Panc1 (cell line): Measurements from ENCODE around the gene WNK2. TPM values are rescaled to one million over a fixed set of nuclear protein-coding genes. Genes with fewer than 3 reads are reported as not detected.

ENCODE experiments used
- ATAC-seq: fragments of 200-7000 bp; cut with Tn5 transposase; 2 replicates; pipeline ENCODE4 v1.9.1; 2020; ENCODE audit warnings: mild to moderate bottlenecking, moderate library complexity
- BruUV-seq: library from RNA; stranded (reverse); fragments of 400-500 nt; replicated peaks from 2 replicates; lab custom pipeline; 2021; lab: Mats Ljungman, UMichigan
- CTCF ChIA-PET: fragments of 300-600 bp; sonication (Branson Sonifier 250); formaldehyde crosslinking; loops from one replicate; lab custom pipeline; 2022; ENCODE audit warnings: antibody characterized with exemption; lab: Charles Lee
- POLR2A ChIA-PET: fragments of 300-600 bp; sonication (Branson Sonifier 250); formaldehyde crosslinking; loops from one replicate; lab custom pipeline; 2022; ENCODE audit warnings: antibody characterized with exemption; lab: Charles Lee
- DNase-seq: peaks from one replicate; pipeline ENCODE4 v3.0.0-alpha.2; 2010; ENCODE audit warnings: low read depth, low spot score
- H3K27ac ChIP-seq: 2 replicates; pipeline ENCODE4 v1.5.1; 2011; ENCODE audit warnings: mild to moderate bottlenecking, low read length, inconsistent platforms
- H3K27me3 ChIP-seq: fragments of 200-500 bp; sonication (Bioruptor generic); 2 replicates; pipeline ENCODE4 v1.6.0; 2014; ENCODE audit warnings: low read length, inconsistent platforms; ENCODE audit not compliant: control insufficient read depth, insufficient read depth
- H3K36me3 ChIP-seq: fragments of 200-500 bp; sonication (Bioruptor generic); 2 replicates; pipeline ENCODE4 v1.5.1; 2014; ENCODE audit warnings: inconsistent platforms, mild to moderate bottlenecking, low read length, moderate library complexity; ENCODE audit not compliant: control insufficient read depth, insufficient read depth
- H3K4me1 ChIP-seq: 2 replicates; pipeline ENCODE4 v1.5.1; 2011; ENCODE audit warnings: inconsistent platforms, mild to moderate bottlenecking, low read length, moderate library complexity; ENCODE audit not compliant: control insufficient read depth, insufficient read depth
- H3K4me3 ChIP-seq, 2 experiments: 2 replicates each; pipeline ENCODE4 v1.5.1; 2011 to 2012; ENCODE audit warnings: low read depth in 2 of 2, low read length in 2 of 2, mild to moderate bottlenecking in 2 of 2, inconsistent platforms in 1 of 2, moderate library complexity in 1 of 2
- H3K9me3 ChIP-seq: fragments of 200-500 bp; sonication (Bioruptor generic); 2 replicates; pipeline ENCODE4 v1.5.1; 2014; ENCODE audit warnings: low read depth, mild to moderate bottlenecking, inconsistent platforms, low read length, moderate library complexity; ENCODE audit not compliant: control insufficient read depth, insufficient read depth
- POLR2AphosphoS5 ChIP-seq: IDR thresholded peaks from 2 replicates; pipeline ENCODE4 v1.6.1; 2012; ENCODE audit warnings: mild to moderate bottlenecking, low read depth, low read length, moderate library complexity
- SIN3A ChIP-seq: IDR thresholded peaks from 2 replicates; pipeline ENCODE4 v1.6.1; 2012; ENCODE audit warnings: low read depth, mild to moderate bottlenecking, low read length, moderate library complexity, borderline replicate concordance; ENCODE audit not compliant: insufficient read depth
- TCF7L2 ChIP-seq: IDR thresholded peaks from 2 replicates; pipeline ENCODE4 v1.6.1; 2011; ENCODE audit warnings: mild to moderate bottlenecking, low read depth, low read length, inconsistent platforms
- in situ Hi-C: cut with HindIII; loops from 2 replicates; pipeline ENCODE4 v1.10.0; 2016; ENCODE audit warnings: low sequenced_read_pairs, low pct_unique_long_range_greater_than_20kb
- intact Hi-C: fragments of 100-400 bp; cut with micrococcal nuclease; formaldehyde crosslinking; loops from one replicate; pipeline ENCODE4 v1.10.0; 2022; ENCODE audit not compliant: unreplicated experiment
- total RNA-seq: library from RNA; stranded (reverse); gene quantifications from one replicate; pipeline ENCODE4 v1.2.1, GENCODE V29; 2021; ENCODE audit not compliant: unreplicated experiment
- TF ChIP-seq, protein P1 (sequence below): fragments of 450-650 bp; IDR thresholded peaks from 2 replicates; pipeline ENCODE4 v1.5.1; 2017; ENCODE audit warnings: mild to moderate bottlenecking
- TF ChIP-seq, protein P2 (sequence below), 2 experiments: IDR thresholded peaks; 2 replicates each; pipeline ENCODE4 v1.6.1; 2011 to 2012; ENCODE audit warnings: low read depth in 2 of 2, control low read depth in 1 of 2, low read length in 1 of 2, mild to moderate bottlenecking in 1 of 2, moderate library complexity in 1 of 2; ENCODE audit not compliant: insufficient read depth in 1 of 2

Gene WNK2
- total RNA-seq, 1 experiment from 2014 or later = 13.7 TPM

DNA sequence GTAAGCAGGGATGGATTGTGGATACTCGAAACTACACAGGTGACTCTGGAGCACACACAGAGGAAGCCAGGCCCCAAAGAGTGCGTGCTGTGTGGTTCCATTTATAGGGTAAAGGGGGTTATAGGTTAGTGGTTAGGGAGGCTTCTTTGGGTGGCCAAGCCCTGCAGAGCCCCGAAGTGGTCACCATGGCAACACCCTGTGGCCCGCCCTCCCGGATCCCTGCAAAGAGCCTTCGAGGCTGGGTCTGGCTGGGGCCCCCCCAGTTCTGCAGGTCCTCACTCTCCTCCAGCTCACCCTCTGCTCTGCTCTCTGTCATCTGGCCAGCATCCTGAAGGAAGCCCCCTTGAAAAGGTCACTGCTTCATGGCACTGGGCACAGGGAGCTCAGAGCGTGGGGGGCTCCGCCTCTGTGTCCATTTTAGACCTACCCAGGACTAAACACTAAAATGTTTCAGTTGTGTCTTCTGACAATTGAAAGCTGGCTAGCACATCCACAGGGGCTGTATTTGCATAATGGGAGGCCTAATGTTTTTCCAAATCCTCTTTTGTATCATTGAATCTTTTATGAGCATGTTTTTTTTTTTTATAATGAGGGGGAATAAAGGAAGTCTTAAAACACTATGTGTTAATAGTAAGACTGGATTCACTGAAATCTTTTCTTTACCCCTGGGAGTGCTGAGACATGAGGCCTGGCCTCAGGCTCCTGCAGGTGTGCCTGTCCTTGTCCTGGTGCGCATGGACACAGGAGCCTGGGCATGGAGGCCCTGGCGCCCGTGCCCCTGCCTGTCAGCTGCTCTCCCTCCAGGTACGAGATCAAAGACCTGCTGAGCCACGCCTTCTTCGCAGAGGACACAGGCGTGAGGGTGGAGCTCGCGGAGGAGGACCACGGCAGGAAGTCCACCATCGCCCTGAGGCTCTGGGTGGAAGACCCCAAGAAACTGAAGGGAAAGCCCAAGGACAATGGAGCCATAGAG lies 55.3 kb downstream of the WNK2 start:
- ChIA-PET CTCF (no interaction called here), POLR2A (no interaction called here)
- H3K27ac ChIP-seq = no peak overlapping the region
- intact Hi-C loops = no loop called here
- in situ Hi-C loops = no loop called here
- no peaks in the 10 kb centered on the region for H3K9me3 ChIP-seq
- TF ChIP-seq TCF7L2 (no peak), POLR2AphosphoS5 (no peak), SIN3A (no peak)
- TF ChIP-seq, protein P1, sequence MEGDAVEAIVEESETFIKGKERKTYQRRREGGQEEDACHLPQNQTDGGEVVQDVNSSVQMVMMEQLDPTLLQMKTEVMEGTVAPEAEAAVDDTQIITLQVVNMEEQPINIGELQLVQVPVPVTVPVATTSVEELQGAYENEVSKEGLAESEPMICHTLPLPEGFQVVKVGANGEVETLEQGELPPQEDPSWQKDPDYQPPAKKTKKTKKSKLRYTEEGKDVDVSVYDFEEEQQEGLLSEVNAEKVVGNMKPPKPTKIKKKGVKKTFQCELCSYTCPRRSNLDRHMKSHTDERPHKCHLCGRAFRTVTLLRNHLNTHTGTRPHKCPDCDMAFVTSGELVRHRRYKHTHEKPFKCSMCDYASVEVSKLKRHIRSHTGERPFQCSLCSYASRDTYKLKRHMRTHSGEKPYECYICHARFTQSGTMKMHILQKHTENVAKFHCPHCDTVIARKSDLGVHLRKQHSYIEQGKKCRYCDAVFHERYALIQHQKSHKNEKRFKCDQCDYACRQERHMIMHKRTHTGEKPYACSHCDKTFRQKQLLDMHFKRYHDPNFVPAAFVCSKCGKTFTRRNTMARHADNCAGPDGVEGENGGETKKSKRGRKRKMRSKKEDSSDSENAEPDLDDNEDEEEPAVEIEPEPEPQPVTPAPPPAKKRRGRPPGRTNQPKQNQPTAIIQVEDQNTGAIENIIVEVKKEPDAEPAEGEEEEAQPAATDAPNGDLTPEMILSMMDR = no peak
- TF ChIP-seq, protein P2, sequence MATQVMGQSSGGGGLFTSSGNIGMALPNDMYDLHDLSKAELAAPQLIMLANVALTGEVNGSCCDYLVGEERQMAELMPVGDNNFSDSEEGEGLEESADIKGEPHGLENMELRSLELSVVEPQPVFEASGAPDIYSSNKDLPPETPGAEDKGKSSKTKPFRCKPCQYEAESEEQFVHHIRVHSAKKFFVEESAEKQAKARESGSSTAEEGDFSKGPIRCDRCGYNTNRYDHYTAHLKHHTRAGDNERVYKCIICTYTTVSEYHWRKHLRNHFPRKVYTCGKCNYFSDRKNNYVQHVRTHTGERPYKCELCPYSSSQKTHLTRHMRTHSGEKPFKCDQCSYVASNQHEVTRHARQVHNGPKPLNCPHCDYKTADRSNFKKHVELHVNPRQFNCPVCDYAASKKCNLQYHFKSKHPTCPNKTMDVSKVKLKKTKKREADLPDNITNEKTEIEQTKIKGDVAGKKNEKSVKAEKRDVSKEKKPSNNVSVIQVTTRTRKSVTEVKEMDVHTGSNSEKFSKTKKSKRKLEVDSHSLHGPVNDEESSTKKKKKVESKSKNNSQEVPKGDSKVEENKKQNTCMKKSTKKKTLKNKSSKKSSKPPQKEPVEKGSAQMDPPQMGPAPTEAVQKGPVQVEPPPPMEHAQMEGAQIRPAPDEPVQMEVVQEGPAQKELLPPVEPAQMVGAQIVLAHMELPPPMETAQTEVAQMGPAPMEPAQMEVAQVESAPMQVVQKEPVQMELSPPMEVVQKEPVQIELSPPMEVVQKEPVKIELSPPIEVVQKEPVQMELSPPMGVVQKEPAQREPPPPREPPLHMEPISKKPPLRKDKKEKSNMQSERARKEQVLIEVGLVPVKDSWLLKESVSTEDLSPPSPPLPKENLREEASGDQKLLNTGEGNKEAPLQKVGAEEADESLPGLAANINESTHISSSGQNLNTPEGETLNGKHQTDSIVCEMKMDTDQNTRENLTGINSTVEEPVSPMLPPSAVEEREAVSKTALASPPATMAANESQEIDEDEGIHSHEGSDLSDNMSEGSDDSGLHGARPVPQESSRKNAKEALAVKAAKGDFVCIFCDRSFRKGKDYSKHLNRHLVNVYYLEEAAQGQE (IDR thresholded peaks at IDR 0.05; ENCODE audit: insufficient read depth in 1 of 2, low read depth in 2 of 2, low read length in 1 of 2) = no peak
- no peaks in the 10 kb centered on the region for H3K36me3 ChIP-seq
- H3K4me3 ChIP-seq = no peak overlapping the region
- H3K27me3 ChIP-seq = no peaks in the 10 kb centered on the region
- BruUV-seq = no TSS peak
- DNase-seq (no peak), ATAC-seq (no peak)
- no peaks in the 10 kb centered on the region for H3K4me1 ChIP-seq

DNA sequence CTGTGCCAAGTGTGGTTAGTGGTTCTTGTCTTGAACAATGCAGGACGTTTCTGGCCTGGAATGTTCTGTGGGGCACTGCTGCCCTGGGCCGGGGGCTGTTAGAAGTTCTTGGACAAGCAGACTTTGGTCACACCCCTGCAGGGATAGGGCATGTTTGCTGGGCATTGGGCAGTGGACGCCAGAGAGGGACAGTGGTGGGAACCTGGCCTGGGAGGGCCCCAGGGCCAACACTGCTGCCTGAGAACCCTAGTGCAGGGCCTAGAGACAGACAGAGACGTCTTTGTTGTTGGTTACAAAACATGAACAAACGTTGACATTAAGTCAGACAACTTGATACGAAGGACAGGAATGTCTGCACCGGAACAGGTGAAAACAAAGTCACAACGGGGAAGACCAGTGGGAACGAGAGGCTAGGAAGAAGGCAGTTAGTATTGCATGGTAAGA lies 57.0 kb downstream of the WNK2 start:
- intact Hi-C loops = no loop called here
- TF ChIP-seq, protein P2 (IDR thresholded peaks at IDR 0.05; ENCODE audit: insufficient read depth in 1 of 2, low read depth in 2 of 2, low read length in 1 of 2) = no peak
- TF ChIP-seq SIN3A (no peak), POLR2AphosphoS5 (no peak)
- Histone ChIP-seq H3K36me3 (no peaks in the 10 kb centered on the region), H3K4me1 (no peaks in the 10 kb centered on the region), H3K9me3 (no peaks in the 10 kb centered on the region), H3K27ac (no peak overlapping the region), H3K4me3 (no peak overlapping the region), H3K27me3 (no peaks in the 10 kb centered on the region)
- no TSS peak for BruUV-seq
- no peak for DNase-seq
- POLR2A ChIA-PET = interaction anchor here (0.5 kb wide), 1 partner anchor 25 kb away, joined by 3 read pairs; no protein-coding TSS in a partner anchor
- in situ Hi-C loops = no loop called here
- no peak for ATAC-seq
- CTCF ChIA-PET = no interaction called here
